HG03571 (cell line): Measurements from ENCODE around the gene C3orf80.
"Not testable (repeated sequence)": the region's sequence is repeated elsewhere in the genome, so short reads cannot be mapped to it uniquely, and the experiment has no call there.

ENCODE experiments used
- ATAC-seq: cut with Tn5 transposase; IDR thresholded peaks from one replicate; pipeline ENCODE4 v1.9.1; 2021; ENCODE audit not compliant: unreplicated experiment

Gene C3orf80

DNA sequence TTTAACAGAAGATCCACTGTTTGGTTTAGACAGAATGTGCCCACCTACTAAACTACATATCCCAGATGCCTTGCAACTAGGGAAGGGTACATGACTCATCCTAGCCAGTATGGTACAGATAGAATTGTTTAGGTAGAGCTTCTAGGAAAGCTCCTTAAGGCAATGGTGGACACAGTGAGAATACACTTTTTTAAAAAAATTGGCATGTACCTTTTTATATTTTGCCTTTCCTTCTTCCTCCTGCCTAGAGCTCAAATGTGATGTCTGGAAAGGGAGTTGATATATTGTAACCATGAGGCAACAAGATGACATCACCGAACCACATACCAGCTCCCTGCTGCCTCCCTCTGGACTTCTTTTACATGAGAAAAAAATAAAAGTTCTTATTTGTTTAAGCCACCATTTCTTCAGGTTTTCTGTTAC is 14.4 kb upstream of the C3orf80 start:
- ATAC-seq = no peak

DNA sequence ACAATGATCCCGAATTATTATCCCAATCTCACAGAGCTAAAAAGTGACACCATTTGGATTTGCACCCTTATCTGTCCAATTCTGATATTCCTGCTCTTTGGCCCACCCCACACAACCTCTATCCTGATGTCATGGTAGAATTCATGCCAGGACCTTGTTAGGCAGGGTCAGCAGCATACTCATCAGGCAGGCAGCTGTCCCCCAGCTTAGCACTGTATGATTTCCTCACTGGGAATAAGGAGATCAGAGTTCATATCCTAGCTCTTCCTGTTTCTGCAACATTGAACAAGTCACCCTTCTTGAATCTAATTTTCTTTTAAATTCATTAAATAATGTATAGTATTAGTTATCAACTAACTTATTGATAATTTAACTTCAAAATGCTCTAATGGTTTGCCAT is 12.0 kb upstream of the C3orf80 start:
- no peak for ATAC-seq

DNA sequence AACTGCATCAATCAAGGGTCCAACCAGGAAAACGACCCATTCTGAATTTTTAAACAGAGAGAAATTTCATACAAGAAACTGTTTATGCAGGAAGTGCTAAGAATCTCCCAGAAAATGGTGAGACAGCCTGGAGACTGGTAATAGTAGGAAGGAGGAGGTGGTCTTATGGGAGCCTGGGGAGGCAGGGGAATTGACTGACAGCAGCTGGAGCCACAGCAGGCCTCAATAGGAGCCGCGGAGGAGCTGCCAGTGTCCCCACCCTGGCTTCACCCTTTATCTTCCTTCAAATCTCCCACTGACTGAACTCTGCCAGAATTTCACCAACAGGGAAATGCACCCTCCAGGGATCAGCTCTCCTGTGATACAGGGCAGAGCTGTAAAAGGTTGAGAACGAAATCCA is 7.5 kb upstream of the C3orf80 start:
- no peak for ATAC-seq

DNA sequence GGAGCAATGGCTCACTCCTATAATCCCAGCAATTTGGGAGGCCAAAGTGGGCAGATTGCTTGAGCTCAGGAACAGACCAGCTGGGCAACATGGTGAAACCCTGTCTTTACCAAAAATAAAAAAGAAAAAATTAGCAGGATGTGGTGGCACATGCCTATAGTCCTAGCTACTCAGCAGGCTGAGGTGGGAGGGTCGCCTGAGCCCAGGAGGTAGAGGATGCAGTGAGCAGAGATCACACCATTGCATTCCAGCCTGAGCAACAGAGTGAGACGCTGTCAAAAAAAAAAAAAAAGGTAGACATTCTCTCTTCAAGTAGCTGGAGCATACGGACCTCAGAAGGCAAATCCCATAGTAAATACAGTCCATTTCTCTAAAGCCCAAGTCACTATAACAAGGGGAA is 7.1 kb upstream of the C3orf80 start:
- no peak for ATAC-seq

DNA sequence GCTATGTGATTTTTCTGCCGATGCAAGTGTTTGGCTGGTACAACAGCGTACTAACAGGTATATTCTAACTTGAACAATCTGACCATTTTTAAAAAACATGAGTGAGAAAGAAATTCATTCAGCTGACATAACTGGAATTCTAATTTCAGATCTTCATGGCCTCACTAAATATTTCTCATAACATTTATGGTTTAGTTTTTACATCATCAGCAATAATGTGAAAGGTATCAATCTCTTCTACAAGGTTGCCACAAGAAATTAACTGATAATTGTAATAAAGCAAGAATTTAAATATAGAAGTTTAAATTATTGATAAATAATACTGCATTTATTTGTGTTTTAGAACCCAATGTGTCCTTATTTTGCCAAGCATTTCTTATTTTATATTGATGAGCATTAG is 5.2 kb upstream of the C3orf80 start:
- no peak for ATAC-seq

DNA sequence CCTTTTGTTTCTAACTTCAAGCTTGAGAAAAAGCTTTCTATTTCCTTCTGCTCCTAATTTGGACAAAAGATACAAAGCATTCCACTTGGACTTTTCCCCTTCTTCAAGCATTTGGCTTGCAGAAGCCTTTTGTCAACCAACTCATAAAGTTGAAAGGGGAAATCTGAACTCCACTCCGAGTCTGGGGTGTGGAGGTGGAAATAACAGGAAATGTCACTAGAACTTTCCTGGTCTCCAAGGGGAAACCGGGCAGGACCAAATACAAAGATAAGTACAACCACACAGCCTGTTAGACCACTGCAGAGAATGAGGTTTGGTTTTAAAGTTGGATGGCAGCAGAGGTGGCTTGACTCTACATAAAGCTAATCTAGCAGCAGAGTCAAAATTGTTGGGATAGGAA is 4.2 kb upstream of the C3orf80 start:
- ATAC-seq = no peak

DNA sequence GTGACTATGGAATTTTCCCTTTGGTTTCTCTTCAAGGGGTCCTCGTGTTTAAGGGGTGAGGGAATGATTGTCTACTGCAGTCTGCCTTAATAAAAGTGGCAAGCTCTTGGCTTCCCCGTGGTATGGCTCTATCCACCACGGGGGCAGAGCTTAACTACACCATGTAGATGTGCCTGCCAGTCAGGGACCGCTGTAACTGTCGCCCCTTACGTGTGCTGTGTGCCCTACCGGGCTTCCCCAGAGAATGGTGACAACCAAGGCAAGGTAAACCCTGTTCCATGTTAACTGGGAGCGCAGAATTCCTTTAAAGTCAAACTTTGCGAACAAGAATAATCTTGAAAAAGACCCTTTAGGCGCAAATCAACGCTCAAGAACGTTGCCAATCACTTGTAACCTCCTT is 966 bp upstream of the C3orf80 start:
- no peak for ATAC-seq

DNA sequence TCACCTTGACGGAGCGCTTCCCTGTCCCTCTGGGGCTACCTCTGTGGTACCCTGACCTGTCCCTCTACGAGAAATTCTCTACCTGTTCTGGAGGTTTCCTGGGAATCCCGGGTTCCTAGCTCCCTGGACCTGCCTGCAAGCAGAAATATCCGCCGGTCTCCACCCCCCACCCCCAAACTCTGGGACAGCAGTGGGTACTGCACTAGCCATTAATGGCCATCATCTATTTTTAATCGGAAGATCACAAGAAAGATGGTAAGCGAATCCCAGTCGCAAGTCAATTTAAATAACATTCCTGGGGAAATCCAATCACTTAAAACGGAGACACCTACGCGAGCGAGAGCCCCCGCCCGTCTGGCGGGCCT is 429 bp upstream of the C3orf80 start:
- ATAC-seq = no peak

DNA sequence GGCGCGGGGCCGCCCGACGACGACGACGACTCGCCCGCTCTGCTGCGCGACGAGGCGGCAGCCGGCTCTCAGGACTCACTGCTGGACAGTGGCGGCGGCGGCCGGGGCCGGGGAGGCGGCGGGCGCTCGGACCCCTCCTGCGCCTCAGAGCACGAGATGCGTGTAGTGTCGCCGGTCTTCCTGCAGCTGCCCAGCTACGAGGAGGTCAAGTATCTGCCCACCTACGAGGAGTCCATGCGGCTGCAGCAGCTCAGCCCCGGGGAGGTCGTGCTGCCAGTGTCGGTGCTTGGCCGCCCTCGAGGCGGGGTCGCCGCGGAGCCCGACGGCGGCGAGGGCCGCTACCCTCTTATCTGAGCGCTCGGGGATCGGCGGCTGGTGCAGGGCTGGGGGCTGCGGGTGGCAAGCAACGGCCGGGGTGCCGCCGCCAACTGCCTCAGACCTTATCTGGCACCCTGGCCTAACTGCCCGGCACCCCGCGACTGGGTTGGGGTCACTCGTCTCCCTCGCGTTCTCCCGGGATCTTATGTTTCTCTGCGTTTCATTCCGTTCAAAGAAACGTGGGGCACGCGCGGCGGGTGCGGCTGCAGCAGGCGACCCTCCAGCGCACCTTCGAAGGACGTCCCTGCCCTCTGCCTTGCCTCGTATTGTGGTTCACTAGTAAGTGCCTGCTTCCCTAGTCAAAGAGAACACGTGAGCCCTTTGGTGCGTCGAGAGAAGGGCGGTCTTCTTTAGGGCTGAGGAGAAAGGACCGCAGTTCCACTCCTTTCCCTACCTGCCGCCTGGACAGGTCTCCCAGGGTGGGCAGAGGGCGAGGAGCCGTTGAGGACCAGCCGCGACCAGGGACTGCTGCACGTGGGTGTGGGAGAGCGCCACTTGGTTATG is 1.0 kb downstream of the C3orf80 start:
- peak; percentile 23 for ATAC-seq

DNA sequence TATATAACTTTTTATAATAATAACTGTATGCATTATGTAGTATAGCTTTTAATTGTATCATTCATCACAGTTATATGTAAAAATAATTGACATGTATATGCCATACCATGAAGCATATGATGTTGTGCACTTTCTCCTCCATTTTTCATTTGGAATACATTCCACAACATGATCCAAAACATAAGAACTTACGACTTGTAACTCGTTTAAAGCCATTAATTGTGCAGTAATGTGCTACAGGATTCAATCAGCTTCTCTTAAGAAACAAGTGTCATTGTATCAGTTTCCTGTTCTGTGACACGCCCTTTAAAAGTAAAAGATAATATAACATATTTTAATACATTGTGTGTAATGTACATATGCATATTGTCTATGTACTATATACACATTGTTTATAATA is 2.2 kb downstream of the C3orf80 start:
- ATAC-seq = no peak

DNA sequence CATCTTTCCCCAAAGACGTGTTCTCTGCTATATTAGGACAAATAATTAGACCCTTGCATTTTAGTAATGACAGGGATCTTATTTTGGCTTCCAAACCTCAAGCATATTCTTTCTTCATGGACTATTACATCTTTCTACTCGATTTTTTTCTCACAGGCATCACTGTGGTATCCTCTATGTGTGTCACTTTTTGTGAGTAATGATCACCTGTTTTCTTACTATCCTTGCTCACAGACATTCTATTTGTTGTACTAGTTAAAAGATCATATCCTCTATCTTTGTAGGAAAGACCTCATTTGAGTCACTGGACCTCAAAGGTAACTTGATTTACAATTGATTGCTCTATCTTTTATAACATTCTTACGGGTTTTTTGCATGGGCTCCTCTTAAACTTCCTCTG is 6.8 kb downstream of the C3orf80 start:
- no peak for ATAC-seq

DNA sequence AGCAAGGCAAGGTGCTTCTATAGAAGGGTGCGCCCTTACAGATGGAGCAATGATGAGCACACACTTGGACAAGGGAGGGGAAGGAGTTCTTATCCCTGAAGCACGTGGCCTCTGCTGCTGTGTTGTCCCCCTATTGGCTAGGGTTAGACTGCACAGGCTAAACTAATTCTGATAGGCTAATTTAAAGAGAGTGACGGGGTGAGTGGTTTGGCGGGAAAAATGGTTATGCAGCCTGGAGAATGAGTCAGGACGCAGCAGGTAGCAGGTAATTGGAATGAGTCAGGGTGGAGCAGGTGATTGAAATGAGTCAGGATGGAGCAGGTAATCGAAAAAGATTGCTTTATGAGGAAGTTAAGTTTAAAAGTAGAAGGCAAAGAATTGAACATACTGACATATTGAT is 15.5 kb downstream of the C3orf80 start:
- not testable (repeated sequence) for ATAC-seq

DNA sequence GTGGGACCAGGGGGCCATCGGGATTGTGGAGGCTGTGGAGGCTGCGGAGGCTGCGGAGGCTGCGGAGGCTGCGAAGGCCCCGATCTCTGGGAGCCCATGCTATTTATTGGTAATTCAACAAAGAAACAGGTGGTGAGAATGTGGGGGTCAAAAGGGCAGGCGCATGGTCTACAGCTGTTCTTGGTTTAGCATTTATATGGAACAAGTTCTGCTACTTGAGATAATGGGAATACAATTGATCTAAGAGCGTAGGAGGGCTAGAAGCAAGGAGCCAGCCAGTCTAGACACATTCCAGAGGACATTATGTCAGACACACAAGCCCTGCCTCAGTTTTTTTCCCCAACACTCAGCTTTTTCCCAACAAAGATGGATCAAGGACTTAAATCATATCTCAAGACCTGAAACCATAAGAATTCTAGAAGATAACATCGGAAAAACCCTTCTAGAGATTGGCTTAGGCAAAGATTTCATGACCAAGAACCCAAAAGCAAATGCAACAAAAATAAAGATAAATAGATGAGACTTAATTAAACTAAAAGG is 20.1 kb downstream of the C3orf80 start:
- ATAC-seq = no peak

DNA sequence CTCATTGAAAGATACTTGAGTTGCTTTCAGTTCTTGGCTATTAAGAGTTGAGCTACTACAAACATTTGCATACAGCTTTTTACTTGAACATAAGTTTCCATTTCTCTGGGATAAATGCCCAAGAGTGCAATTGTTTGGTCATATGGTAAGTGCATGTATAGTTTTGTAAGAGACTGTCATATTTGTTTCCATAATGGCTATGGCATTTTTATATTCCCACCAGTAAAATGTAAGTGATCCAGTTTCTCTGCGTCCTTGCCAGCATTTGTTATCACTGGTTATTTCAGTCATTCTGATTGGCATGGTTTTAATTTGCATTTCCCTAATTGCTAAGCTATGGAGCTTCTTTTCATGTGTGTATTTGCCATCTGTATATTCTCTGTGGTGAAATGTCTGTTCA is 22.5 kb downstream of the C3orf80 start:
- ATAC-seq = no peak

DNA sequence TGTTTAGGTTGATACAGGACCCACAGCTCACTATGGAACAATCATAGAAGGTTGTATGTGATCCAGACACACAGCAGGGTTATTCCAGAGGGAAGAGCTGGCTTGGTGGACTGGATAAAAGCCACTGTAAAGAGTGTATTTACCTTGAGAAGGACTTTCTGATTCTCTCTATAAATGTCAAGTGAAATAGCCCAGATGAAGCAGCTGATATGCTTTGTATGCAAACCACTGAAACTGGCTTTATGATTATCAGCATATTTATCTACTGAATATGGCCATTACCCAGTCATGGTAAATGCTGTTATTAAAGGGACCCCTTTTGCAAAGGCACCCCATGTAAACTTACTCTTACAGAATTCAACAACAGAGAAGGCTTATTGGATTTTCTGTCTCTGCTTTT is 28.1 kb downstream of the C3orf80 start:
- no peak for ATAC-seq

DNA sequence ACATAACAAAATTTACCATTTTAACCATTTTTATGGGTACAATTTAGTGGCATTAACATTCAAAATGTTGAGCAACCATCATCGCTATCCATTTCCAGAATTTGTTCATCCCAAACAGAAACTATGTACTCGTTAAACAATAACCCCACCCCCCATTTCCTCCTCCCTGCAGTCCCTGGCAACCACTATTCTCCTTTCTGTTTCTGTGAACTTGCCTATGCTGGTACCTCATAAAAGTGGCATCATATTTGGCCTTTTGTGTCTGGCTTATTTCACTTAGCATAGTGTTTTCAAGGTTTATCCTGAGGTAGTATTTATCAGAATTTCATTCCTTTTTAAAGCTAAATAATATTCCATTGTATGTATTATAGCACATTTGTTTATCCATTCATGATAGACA is 32.4 kb downstream of the C3orf80 start:
- no peak for ATAC-seq

DNA sequence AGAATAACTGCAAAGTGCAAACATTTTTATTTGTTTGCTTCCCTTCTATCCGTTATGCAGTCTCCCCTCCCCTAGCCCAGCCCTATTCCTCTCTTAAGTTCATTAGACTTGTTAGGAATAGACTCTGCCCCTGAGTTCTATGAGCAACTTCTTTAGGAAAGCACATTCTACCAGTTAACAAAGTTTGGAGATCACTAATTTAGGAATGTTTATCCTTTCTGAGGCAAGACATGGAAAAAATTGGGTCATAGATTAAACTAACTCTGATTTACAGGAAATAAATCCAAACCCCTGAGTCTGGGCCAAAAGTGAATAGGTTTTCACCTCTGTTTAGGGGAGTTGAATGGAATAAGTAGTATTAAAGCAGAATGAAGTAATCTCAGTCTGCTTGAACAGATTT is 34.4 kb downstream of the C3orf80 start:
- no peak for ATAC-seq

DNA sequence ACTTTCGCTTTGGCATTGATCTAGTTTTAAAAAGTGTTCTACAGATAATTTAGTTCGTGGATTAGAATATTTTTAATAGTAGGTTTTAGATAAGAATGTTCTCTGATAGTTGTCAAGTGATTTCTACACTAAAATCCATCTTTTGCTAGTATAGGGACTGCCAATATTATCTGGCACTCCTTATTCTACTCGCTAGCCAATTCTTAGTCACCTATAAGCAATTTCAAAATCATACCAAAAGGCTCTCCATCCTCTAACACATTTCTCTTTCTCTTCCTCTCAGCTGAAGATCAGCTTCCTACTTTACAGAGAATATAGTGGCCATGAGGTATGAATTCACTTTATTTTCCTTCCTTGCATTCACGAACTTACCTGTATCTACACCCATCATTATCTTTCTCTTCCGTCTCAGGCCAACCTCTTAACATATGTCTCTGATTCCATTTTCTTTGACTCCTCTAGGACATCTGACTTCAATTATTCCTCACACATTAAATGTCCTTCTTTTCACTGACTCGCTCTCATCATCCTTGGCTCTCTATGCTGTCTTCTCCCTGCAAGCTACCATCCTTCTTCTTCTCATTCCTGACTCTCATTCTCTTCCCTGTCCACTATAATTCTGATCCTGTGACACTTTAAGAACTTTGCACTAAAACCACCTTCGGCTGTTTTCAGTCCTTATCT is 35.5 kb downstream of the C3orf80 start:
- no peak for ATAC-seq

DNA sequence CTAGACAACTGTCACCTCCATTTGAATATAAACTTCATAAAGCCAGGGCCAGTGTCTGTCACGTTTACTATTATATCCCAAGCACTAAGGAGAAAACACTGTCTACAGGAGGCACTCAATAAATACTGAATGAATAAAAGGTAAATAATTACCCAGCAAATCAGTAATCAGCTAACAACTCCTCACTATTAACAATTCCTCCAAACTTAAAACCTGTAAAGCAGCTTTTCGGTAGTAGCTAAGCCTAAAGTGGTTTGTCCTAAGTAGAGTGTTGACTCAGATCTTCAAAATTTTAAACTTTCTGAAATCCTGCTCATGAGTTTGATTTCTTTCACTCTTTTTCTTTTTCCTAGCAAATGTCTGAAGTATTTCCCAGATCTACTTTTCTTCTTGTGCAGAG is 39.9 kb downstream of the C3orf80 start:
- ATAC-seq = no peak
